Aorta (tissue), 5 donors: ENCODE data around the gene GALNT15. TPM values are rescaled to one million over a fixed set of nuclear protein-coding genes. Genes with fewer than 3 reads are reported as not detected.
A peak's percentile ranks its signal among the peaks of the same experiment; 100 is the strongest.

Source experiments
- ATAC-seq: fragments of 200-7000 bp; cut with Tn5 transposase; one replicate; pipeline ENCODE4 v1.9.1; 2022; ENCODE audit warnings: moderate library complexity; ENCODE audit not compliant: low FRiP score
- DNase-seq, 2 donors: peaks; one replicate each; pipeline ENCODE4 v3.0.0-alpha.2; 2020
- H3K27ac ChIP-seq, 2 donors: one replicate each; pipeline ENCODE4 v1.5.1; 2013; ENCODE audit warnings: low read length in 2 of 2, mild to moderate bottlenecking in 2 of 2, moderate library complexity in 2 of 2, control low read depth in 1 of 2, inconsistent platforms in 1 of 2, low read depth in 1 of 2
- H3K27me3 ChIP-seq, 2 donors: one replicate each; pipeline ENCODE4 v1.6.1; 2013; ENCODE audit warnings: control low read depth in 1 of 2, low read length in 1 of 2, mild to moderate bottlenecking in 1 of 2, moderate library complexity in 1 of 2; ENCODE audit not compliant: insufficient read depth in 2 of 2, control insufficient read depth in 1 of 2
- H3K36me3 ChIP-seq, 2 donors: one replicate each; pipeline ENCODE4 v1.6.1; 2013; ENCODE audit warnings: control low read depth in 1 of 2, low read length in 1 of 2, mild to moderate bottlenecking in 1 of 2; ENCODE audit not compliant: insufficient read depth in 2 of 2, control insufficient read depth in 1 of 2
- H3K4me1 ChIP-seq, 2 donors: one replicate each; pipeline ENCODE4 v1.6.1; 2013; ENCODE audit warnings: low read length in 2 of 2, control low read depth in 1 of 2, mild to moderate bottlenecking in 1 of 2, moderate library complexity in 1 of 2; ENCODE audit not compliant: insufficient read depth in 2 of 2, control insufficient read depth in 1 of 2
- H3K4me3 ChIP-seq, 2 donors: one replicate each; pipeline ENCODE4 v1.5.1; 2013; ENCODE audit warnings: low read length in 2 of 2, control low read depth in 1 of 2, mild to moderate bottlenecking in 1 of 2
- H3K9me3 ChIP-seq: one replicate; pipeline ENCODE4 v1.6.1; 2013; ENCODE audit warnings: mild to moderate bottlenecking, low read length; ENCODE audit not compliant: control insufficient read depth
- WGBS, 2 donors: extraction: QIAGEN DNeasy Blood & Tissue Kit; methylation state at CpG; one replicate each; pipeline ENCODE4 v1.1.7; 2013; 5-methylcytosine and 5-hydroxymethylcytosine counted together
- intact Hi-C, 2 donors: fragments of 100-400 bp; cut with DNase I; formaldehyde crosslinking; loops; one replicate each; pipeline versions ENCODE4 v1.14.2 to v1.15.0; 2022
- polyA plus RNA-seq, 2 donors: library from polyadenylated mRNA; stranded (reverse); fragments of 200-250 nt; gene quantifications; one replicate each; pipeline ENCODE4 v1.2.3, GENCODE V29; 2013
- total RNA-seq, 2 donors: library from RNA; stranded (reverse); fragmentation: NEBNext Ultra II Directional; extraction: Animal tissue kit (Norgen Biotek cat#: 25700); gene quantifications; one replicate each; pipeline ENCODE4 v1.2.1, GENCODE V29; 2021
- donor health status: healthy with polysubstance abuse.
- donor health status: Bipolar disorder and iron deficiency.
- donor health status: DM: no; HTN: no; CAD: no.
- donor health status: DM: no; HTN: no; CAD: no.
- donor health status: DM: yes; HTN: yes; CAD: no.

Gene GALNT15
- total and polyA plus RNA-seq, 4 donors = 12.5 to 113 (median 45.1) TPM

- DNase-seq (no peak), ATAC-seq (no peak)
- WGBS, 2 donors = 93 to 100% methylated on average over 1 of the region's 1 CpG
- H3K4me3 ChIP-seq = no peak overlapping the region
- peaks cover 2% of the 10 kb centered on the region for H3K9me3 ChIP-seq
- no peaks in the 10 kb centered on the region for H3K27me3 ChIP-seq
- no peak overlapping the region for H3K27ac ChIP-seq
- H3K4me1 ChIP-seq = peaks cover 0 to 3% of the 10 kb centered on the region in 2 donors
- intact Hi-C loops = loop anchor here in 1 of 2 donors (10.0 kb wide), 1 partner anchor 72 kb away; no protein-coding TSS in a partner anchor
- H3K36me3 ChIP-seq = no peaks in the 10 kb centered on the region
Observed at GRCh38 chr3:16137044-16137443, 37.4 kb upstream of the GALNT15 start.

GRCh38 chr3:16137977-16138376 is 36.5 kb upstream of the GALNT15 start:
- 96% methylated on average over 6 of the region's 6 CpGs for WGBS, 2 donors
- no peak overlapping the region for H3K4me3 ChIP-seq
- H3K4me1 ChIP-seq = peaks cover 0 to 3% of the 10 kb centered on the region in 2 donors
- no peaks in the 10 kb centered on the region for H3K36me3 ChIP-seq
- no peak for ATAC-seq
- H3K27me3 ChIP-seq = no peaks in the 10 kb centered on the region
- H3K9me3 ChIP-seq = peaks cover 2% of the 10 kb centered on the region
- no peak overlapping the region for H3K27ac ChIP-seq
- intact Hi-C loops = loop anchor here in 1 of 2 donors (10.0 kb wide), 1 partner anchor 73 kb away; no protein-coding TSS in a partner anchor
- DNase-seq = no peak

- Histone ChIP-seq H3K4me1 (peaks cover 0 to 3% of the 10 kb centered on the region in 2 donors), H3K27me3 (no peaks in the 10 kb centered on the region), H3K27ac (peak overlapping the region in 1 of 2 donors; percentile 47), H3K9me3 (no peaks in the 10 kb centered on the region), H3K4me3 (no peak overlapping the region), H3K36me3 (no peaks in the 10 kb centered on the region)
- intact Hi-C loops = no loop called here
- no peak for DNase-seq
- ATAC-seq = peak; percentile 53
- 21 to 24% methylated on average over 6 of the region's 6 CpGs for WGBS, 2 donors
Observed at GRCh38 chr3:16140116-16140893, 34.2 kb upstream of the GALNT15 start.

- WGBS, 2 donors = 94 to 97% methylated on average over 2 of the region's 2 CpGs
- intact Hi-C loops = no loop called here
- ATAC-seq (no peak), DNase-seq (no peak)
- Histone ChIP-seq H3K4me1 (peaks cover 0 to 3% of the 10 kb centered on the region in 2 donors), H3K27ac (no peak overlapping the region), H3K9me3 (no peaks in the 10 kb centered on the region), H3K27me3 (no peaks in the 10 kb centered on the region), H3K36me3 (no peaks in the 10 kb centered on the region), H3K4me3 (no peak overlapping the region)
Observed at GRCh38 chr3:16140894-16141285, 33.6 kb upstream of the GALNT15 start.

- no peak for ATAC-seq
- H3K27ac ChIP-seq = no peak overlapping the region
- no peak for DNase-seq
- WGBS, 2 donors = 71 to 79% methylated on average over 5 of the region's 5 CpGs
- H3K4me3 ChIP-seq = no peak overlapping the region
- no peaks in the 10 kb centered on the region for H3K27me3 ChIP-seq
- no peaks in the 10 kb centered on the region for H3K36me3 ChIP-seq
- H3K4me1 ChIP-seq = peaks cover 0 to 3% of the 10 kb centered on the region in 2 donors
- intact Hi-C loops = no loop called here
- no peaks in the 10 kb centered on the region for H3K9me3 ChIP-seq
Observed at GRCh38 chr3:16142350-16143025, 32.0 kb upstream of the GALNT15 start.

GRCh38 chr3:16143861-16144447 is 30.5 kb upstream of the GALNT15 start:
- Histone ChIP-seq H3K27ac (no peak overlapping the region), H3K27me3 (no peaks in the 10 kb centered on the region), H3K4me3 (no peak overlapping the region), H3K36me3 (no peaks in the 10 kb centered on the region), H3K4me1 (peaks cover 0 to 3% of the 10 kb centered on the region in 2 donors), H3K9me3 (no peaks in the 10 kb centered on the region)
- intact Hi-C loops = no loop called here
- ATAC-seq (no peak), DNase-seq (no peak)
- 49 to 64% methylated on average over 2 of the region's 2 CpGs for WGBS, 2 donors

- WGBS, 2 donors = 97 to 99% methylated on average over 2 of the region's 2 CpGs
- intact Hi-C loops = no loop called here
- DNase-seq (no peak), ATAC-seq (no peak)
- H3K4me1 ChIP-seq = peaks cover 0 to 3% of the 10 kb centered on the region in 2 donors
- no peaks in the 10 kb centered on the region for H3K36me3 ChIP-seq
- no peaks in the 10 kb centered on the region for H3K9me3 ChIP-seq
- no peak overlapping the region for H3K4me3 ChIP-seq
- no peaks in the 10 kb centered on the region for H3K27me3 ChIP-seq
- H3K27ac ChIP-seq = no peak overlapping the region
Observed at GRCh38 chr3:16145176-16145575, 29.3 kb upstream of the GALNT15 start.

- H3K27ac ChIP-seq = no peak overlapping the region
- WGBS, 2 donors = 86 to 87% methylated on average over 2 of the region's 2 CpGs
- H3K36me3 ChIP-seq = no peaks in the 10 kb centered on the region
- ATAC-seq (no peak), DNase-seq (no peak)
- no peaks in the 10 kb centered on the region for H3K9me3 ChIP-seq
- H3K4me3 ChIP-seq = no peak overlapping the region
- no peaks in the 10 kb centered on the region for H3K27me3 ChIP-seq
- H3K4me1 ChIP-seq = no peaks in the 10 kb centered on the region
- intact Hi-C loops = no loop called here
Observed at GRCh38 chr3:16146015-16146730, 28.3 kb upstream of the GALNT15 start.
